ENCODE results near the gene RSPO4.
"Not testable (repeated sequence)": the region's sequence is repeated elsewhere in the genome, so short reads cannot be mapped to it uniquely, and the experiment has no call there.

RSPO4 gene

GRCh38 chr20:1001911-1002681 is at the start of gene RSPO4:
TSS of gene RSPO4 (minus strand) at chr20:1002311. CDS start at chr20:1002164, 147 bp downstream.
- no peak for DNase-seq (ENCODE audit: low read depth)

DNA sequence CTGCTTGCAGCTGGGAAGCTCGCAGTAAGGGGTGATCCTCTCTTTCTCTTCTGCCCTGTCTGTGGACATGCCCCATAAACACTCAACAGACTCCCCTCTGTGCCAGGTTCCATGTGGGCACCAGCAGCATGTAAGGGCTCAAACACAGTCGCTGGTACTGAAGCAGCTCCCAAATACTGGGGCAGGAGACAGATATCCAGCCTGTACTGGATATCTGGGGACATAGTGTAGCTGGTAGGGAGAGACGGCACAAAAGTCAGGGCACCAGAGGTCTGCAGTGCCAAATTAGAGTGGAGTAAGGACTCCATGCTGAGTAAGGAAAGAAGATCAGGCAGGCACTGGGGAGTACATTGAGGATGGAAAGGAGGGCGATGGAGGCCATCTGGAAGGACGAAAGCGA is 48.3 kb upstream of the RSPO4 start:
- no peak for DNase-seq (ENCODE audit: low read depth)

GRCh38 chr20:1045860-1046418 is 43.8 kb upstream of the RSPO4 start:
- no peak for DNase-seq (ENCODE audit: low read depth)

DNA sequence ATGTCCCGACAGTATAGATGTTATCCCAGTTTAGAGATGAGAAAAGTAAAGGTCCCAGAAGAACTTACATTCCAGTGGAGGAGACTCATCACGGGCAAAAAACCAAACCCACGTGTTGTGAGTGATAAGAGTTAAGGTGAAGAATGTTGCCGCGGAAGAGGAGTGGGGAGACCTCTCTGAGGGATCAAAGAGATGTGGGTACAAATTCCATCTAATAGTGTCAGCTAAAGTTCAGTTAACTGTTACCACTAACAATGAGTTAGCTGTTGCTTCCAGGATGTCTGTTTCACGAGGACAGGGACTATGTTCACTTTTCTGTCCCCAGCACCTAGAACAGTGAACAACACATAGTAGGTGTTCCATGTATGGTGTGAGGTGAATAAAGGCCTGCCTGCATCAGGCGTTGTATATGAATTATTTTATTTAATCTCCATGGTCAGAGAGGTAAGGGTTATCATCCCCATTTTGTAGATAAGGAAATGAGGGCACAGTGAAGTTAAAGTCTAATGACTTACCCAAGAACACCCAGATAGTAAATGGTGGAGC is 39.8 kb upstream of the RSPO4 start:
- no peak for DNase-seq (ENCODE audit: low read depth)

GRCh38 chr20:1038205-1038604 is 36.1 kb upstream of the RSPO4 start:
- no peak for DNase-seq (ENCODE audit: low read depth)

GRCh38 chr20:1037039-1037438 is 34.9 kb upstream of the RSPO4 start:
- no peak for DNase-seq (ENCODE audit: low read depth)

DNA sequence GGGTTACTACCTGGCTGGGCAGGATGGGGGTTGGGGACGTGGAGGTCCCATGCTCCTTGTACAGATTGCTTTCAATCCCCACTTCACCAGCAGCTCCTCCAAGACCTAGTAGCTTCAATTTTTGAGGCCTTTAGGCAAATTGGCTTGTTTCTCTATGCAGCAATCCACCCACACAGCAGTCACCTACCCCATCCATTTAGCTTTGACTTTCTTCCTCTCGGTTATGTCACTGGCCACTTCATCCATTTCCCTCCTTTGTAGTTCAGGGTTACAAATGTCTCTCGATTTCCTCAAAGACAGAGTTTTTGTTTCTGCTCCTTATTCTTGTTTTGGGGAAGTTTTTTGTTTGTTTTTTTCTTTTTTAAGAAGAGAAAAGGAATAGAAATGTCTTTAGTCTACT is 33.4 kb upstream of the RSPO4 start:
- DNase-seq (ENCODE audit: low read depth), result no peak

- no peak for DNase-seq (ENCODE audit: low read depth)
Observed at GRCh38 chr20:1034415-1034789, 32.3 kb upstream of the RSPO4 start.

DNA sequence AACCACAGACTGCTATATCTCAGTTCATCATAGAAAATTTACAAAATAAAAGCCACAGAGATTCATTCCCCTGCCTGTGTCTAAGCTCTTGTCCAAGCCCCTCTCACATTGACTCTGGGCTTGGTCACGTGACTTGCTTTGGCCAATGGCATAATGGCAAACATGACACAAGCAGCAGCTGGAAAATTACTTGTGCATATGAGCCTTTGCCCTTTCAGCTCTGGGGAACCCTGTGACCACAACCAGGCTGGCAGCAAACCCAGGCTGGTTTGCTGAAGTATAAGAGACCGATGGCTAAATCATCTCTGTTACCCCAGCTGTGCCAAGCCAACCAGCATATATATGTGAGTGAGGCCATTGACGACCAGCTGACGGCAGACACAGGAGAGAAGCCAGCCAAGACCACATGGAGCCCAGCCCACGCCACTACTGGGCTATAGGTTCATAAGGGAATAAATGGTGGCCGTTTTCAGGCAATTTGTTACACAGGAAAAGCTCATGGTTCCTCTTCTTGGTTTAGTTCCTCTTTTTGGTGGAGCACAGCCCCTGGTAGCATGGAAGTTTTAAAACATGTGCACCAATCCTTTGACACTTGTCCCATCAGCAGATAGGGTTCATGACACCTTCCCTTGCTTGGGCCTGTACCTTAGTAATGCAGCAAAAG is 31.8 kb upstream of the RSPO4 start:
- DNase-seq (ENCODE audit: low read depth), result no peak

DNA sequence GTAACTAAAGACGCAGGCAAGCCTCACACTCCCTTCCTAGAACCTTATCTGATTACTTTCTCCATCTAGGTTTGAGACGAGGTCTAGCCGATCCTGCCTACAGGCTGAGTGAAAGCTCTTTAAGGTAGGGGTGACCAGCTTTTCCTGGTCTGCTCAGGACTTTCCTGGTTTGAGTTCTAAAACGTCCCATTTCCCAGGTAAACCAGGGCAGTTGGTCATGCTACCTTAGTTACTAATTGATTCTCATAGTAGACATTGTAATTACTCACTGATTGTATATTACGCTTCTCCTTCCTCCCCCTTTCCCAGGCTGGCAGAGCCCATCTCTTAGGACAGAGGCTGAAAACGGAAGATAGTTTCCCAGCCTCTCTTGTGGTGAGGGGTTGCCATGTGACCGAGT is 27.9 kb upstream of the RSPO4 start:
- no peak for DNase-seq (ENCODE audit: low read depth)

DNA sequence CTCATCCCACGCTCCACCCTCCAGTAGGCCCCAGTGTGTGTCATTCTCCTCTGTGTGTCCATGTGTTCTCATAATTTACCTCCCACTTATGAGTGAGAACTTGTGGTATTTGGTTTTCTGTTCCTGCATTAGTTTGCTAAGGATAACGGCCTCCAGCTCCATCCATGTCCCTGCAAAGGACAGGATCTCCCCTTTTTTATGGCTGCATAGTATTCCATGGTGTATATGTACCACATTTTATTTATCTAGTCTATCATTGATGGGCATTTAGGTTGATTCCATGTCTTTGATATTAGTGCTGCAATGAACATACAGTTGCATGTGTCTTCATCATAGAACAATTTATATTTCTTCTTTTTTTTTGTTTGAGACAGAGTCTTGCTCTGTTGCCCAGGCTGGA is 24.1 kb upstream of the RSPO4 start:
- DNase-seq (ENCODE audit: low read depth), result not testable (repeated sequence)

- no peak for DNase-seq (ENCODE audit: low read depth)
Observed at GRCh38 chr20:1022871-1023270, 20.8 kb upstream of the RSPO4 start.

GRCh38 chr20:1020614-1021013 is 18.5 kb upstream of the RSPO4 start:
- DNase-seq (ENCODE audit: low read depth), result no peak

DNA sequence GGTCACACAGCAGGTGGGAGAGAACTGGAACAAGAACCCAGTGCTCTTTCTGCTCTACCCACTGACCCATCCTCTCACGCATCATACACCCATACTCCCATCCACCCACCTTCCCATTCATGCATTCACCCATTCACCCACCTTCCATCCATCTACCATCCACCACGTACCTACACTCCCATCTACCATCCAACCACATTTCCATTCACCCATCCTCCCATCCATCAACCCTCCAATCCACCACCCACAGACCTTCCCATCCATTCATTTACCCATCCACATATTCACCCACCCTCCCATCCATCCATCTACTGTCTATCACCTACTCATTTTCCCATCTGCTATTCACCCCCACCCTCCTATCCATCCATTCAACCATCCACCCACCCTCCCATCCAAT is 17.2 kb upstream of the RSPO4 start:
- DNase-seq (ENCODE audit: low read depth), result no peak

DNA sequence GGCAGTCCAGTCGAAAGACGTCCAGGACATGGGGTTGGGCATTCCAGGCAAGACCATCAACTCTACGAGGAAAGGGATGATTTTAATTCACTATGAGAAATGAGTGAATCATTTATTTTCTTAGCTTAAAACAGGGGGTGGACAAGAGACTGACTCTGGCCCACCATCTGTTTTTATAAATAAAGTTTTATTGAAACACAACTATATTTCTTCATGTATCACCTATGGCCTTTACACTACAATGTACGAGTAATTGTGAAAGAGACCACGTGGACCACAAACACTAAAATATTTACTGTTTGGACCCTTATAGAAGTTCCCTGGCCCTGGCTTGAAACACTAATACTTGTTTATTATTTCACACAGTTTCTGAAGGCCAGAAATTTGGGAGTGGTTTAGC is 15.6 kb upstream of the RSPO4 start:
- no peak for DNase-seq (ENCODE audit: low read depth)

DNA sequence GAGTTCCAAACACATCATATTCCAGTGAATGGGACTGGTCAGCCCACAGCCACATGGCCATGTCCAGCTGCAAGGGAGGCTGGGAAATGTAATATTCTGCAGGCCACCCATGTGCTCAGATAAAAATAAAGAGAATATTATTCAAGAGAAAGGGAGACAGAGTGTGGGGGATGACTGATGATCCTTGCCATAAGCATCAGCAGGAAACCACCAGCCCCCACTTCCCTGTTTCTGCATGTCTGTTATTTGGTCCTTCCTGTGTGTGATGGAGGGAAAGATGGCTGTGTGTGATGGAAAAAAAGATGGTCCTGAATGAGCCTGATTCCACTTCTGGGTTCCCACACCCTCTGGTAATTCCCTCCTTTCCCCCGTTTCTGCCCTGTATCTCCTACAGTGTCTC is 13.1 kb upstream of the RSPO4 start:
- DNase-seq (ENCODE audit: low read depth), result no peak

GRCh38 chr20:1014471-1014870 is 12.4 kb upstream of the RSPO4 start:
- DNase-seq (ENCODE audit: low read depth), result no peak

DNA sequence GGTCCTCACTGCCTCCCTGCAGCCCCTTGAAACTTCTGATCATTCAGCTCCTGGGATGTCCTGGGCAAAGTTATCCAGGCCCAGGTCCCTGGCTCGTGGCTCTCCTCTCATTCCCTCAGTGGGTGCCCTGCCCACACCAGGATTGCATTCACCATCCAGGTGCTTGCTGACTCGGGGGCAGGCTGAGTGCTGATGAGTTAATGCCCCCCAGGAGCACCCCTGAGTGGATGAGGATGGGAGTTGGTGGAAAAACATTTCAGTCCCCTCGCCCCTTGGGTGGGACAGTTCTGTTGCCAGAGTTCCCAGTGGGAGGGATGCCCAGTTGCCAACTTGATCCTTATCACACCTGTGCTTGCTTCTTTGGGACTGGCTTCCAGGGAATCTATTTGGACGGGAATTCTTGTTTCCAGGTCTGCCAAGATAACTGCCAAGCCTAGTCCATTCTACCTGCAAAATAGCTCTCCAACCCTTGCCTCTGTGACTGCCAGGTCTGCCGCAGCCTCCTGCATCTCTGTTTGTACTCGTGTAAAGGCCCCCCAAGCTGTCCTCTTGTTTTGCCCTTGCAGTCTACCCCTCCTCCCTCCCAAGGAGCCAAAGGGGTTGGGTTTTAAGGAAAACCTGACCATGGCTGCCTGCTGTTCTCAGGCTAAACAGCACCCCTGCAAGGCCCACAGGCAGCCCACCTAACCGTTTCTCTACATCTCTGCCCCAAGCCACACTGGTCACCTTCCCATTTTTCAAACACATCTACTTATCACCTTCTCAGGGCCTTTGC is 11.6 kb upstream of the RSPO4 start:
- DNase-seq (ENCODE audit: low read depth), result no peak

- no peak for DNase-seq (ENCODE audit: low read depth)
Observed at GRCh38 chr20:1012359-1013168, 10.5 kb upstream of the RSPO4 start.

DNA sequence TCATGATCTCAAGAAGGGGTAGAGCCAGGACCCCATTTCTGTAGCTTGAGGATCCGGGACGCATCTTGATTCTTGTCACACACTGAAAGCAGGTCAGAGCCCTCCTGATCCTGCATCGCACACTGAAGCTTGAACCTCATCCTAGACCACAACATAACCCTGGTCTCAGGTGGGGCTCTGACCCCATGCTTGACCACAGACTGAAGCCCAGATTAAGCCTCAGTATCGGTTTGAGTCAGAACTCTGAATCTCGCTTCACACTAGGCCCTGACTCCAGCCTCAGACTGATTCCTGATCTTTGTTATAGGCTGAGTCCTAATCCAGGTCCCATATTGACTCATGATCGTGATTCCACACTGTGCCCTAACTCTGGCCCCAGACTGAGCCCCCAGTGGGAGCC is 8.5 kb upstream of the RSPO4 start:
- no peak for DNase-seq (ENCODE audit: low read depth)

- no peak for DNase-seq (ENCODE audit: low read depth)
Observed at GRCh38 chr20:1005452-1006027, 3.4 kb upstream of the RSPO4 start.

Measured in stimulated activated CD8-positive, alpha-beta memory T cell treated with anti-CD3 and anti-CD28 coated beads, Interleukin-12 subunit alpha, Interleukin-12 subunit beta, amount 100 ng/mL, for 4 hours (primary cell).